NCI-H1930 (cell line): Measurements from ENCODE around the gene CNPY2.
"Not testable (repeated sequence)": the region's sequence is repeated elsewhere in the genome, so short reads cannot be mapped to it uniquely, and the experiment has no call there.

ENCODE experiments used
- DNase-seq, 2 experiments: peaks; one replicate each; lab custom pipeline; 2025; lab: John Stamatoyannopoulos, UW

CNPY2 gene

DNA sequence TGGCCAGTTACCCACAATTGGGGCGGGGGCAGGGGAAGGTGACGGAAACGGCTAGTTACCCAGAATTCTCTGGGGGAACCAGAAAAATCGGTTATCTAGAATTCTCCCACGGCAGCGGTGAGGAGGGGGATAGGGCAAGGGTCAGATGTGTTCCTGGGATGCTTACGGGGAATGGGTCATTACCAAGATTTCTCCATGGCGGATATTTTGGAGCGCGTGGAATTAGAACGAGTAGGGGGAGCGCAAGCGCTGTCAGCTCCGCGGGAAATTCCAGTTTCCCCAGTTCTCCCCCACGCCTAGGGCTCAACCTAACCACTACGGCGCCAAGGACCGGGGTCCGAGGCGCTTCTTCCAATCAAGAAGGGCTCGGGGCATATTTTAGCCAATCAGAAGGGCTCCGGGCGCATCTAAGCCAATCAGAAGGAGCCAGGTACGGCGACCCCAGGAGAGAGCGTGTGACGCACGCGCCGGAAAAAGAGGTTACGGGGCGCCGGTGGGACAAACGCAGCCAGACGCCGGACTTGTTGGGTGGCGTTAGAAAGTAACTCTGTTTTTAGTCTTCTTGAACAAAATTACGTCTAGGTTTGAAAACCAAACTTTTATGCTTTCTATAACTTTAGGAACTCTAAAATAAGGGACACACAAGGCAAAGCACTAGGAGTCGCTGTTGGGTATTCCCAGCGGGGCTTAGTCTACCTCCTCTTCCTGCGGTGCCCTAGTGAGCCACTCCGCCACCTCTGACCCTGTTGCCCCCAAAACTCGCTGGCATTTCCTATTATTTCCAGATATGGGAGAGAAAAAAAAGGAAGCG is 18.1 kb upstream of the CNPY2 start, which contains the start of gene PAN2:
TSS of gene PAN2 (minus strand) at position 322 of the 811 bp plus-strand sequence. CDS start 906 bp downstream, outside the sequence.
- DNase-seq: peak; percentile 94 to 95

DNA sequence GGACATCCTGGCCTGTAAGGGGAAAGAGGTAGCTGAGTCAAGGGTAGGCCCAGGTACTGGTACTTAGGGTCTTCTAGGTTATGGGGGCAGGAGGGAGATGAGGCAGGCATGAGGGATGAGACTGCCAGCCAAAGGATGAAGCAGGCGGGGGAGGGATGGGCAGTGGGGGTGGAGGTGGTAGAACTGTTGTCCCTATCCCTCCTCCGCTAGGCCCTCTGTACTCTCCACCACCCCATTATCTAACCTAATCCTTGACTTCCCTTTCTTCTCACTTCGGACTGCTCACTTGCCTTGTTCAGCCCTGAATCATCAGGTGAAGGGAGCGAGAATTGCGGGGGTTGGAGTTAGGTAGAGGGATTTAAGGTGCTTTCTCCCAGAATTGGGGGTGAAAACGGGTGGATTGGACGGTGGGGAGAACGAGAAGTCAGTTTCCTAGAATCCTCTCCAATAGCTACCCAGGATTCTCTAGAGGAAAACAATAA is 17.4 kb upstream of the CNPY2 start:
- DNase-seq: no peak

DNA sequence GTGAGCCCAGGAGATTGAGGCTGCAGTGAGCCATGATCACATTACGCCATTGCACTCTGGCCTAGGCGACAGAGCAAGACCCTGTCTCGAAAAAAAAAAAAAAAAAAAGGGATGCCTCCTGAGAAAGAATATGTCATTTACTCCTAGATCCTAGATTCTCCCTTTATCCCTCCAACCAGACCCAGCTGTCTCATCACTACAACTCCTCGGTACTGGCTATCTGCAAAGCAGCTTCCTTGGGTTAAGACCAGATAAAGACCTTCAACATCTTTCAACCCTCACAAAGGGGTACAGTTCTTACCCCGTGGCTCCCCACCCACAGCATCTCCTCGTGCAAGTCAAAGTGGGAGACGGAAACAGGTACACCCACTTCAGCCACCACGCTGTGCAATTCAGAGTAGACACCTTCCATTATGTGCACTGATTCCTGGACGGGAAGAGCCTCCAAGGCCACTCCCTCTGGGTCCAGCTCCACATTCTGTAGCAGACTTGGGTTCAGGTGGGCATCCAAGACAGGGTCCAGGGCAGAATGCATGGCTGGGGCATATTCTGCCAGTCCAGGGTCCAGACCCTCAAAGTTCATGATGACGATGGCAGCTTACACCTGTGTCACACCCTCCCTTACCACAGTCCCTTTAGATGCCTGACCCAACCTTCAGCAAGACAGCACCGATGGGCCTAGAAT is 16.9 kb upstream of the CNPY2 start:
- DNase-seq: no peak

DNA sequence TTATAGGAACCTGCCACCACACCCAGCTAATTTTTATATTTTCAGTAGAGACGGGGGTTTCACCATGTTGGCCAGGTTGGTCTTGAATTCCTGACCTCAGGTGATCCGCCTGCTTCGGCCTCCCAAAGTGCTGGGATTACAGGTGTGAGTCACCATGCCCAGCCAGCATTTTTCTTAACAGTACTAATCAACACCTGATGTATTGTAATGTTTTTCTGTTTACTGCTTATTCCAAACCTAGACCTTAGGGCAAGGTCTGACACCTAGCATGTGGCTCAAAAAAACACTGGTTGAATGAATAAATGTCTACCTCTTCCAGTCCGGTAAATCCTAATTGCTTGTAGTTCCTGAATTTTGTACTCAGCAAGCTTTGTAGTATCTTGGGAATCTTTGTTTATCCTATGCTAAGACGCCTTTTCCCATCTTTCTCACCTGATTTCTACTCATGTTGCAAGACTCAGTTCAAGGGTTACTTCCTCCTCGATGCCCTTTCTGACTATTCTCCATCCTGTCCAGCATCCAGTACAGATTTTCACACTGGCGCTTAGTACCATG is 15.2 kb upstream of the CNPY2 start:
- no peak for DNase-seq

DNA sequence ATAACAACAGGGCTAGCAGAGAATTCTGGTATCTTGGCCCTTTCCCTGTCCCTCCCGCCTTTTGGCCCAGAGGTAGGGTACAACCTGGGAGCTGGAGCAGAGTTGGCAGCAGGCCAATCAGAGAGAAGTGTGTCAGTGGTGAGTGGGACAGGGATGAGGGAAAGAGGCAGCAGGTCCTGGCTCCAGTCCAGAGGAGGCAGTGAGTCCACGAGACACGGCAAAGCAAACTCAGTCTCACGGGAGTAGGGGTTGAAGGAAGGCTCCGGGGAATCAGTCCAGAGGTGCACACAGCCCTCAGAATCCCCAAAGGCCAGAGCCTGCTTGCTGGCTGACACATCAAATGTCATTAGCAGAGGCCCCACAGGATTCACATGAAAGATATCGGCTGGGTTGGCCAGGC is 10.7 kb upstream of the CNPY2 start:
- no peak for DNase-seq

DNA sequence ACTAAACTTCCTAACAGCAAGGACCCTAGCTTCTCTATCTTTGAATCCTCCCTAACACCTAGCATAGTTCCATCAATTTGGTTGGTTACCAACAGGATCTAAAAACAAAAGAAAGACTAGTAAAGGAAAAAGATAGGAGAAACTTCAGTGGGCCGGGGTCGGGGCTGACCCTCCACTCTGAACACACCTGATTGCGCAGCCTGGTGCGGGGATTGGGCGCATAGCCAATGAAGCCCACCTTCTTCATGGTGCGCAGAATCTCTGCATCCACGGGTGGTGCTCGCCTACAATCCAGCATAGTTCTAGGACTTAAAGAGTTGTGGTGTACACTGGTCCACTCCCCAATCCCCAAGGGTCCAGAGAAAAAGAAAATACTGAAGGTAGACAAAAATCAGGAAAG is 10.3 kb upstream of the CNPY2 start:
- no peak for DNase-seq

DNA sequence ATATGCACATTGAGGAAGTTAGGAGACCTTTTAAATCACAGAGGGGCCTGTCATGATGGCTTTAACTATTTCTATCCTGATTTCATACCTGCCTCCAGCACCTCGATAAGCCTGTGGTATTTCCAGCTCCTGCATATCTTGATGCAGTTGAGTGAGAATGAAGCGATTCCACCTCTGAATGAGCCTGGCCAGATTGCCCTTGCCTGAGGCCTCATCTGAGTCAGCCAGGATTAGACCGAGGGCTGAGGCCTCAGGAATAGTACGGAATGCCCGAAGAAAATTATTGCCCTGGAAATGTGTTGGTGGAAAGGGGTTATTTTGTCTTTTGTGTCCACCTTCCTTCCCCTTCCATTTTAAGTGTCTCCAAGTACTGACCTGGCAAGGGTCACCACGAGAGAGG is 8.4 kb upstream of the CNPY2 start:
- no peak for DNase-seq

DNA sequence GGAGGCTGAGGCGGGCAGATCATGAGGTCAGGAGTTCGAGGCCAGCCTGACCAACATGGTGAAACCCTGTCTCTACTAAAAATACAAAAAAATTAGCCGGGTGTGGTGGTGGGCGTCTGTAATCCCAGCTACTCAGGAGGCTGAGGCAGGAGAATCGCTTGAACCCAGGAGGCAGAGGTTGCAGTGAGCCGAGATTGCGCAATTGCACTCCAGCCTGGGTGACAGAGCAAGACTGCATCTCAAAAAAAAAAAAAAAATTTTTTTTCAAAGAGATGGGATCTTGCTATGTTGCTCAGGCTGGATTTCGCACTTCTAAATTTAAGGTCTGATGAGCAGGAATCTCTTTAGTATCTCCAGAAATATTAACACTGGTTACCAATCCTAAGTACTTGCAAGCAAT is 5.8 kb upstream of the CNPY2 start:
- DNase-seq: not testable (repeated sequence)

DNA sequence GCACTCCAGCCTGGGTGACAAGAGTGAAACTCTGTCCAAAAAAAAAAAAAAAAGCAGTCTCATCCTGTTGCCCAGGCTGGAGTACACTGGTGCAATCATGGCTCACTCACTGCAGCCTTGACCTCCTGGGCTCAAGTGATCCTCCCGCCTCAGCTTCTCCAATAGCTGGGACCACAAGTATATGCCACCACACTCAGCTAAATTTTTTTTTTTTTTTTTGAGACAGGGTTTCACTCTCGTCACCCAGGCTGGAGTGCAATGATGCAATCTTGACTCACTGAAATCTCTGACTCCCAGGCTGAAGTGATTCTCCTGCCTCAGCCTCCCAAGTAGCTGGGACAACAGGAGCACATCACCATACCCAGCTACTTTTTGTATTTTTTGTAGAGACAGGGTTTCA is 5.2 kb upstream of the CNPY2 start:
- no peak for DNase-seq

DNA sequence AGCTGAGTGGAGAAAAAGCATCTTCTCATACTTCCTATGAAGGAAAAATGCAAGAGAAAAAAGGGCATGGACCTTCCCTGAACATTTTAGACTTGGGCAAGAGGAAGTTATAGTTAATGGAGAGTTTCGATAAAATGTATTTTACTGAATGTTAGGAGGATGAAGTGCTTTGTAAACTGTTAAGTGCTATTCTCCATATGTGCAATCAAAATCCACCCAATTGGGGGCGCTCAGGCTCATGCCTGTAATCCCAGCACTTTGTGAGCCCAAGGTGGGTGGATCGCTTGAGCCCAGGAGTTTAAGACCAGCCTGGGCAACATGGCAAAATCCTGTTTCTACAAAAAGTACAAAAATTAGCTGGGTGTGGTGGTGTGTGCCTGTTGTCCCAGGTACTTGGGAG is 1.9 kb upstream of the CNPY2 start:
- no peak for DNase-seq

DNA sequence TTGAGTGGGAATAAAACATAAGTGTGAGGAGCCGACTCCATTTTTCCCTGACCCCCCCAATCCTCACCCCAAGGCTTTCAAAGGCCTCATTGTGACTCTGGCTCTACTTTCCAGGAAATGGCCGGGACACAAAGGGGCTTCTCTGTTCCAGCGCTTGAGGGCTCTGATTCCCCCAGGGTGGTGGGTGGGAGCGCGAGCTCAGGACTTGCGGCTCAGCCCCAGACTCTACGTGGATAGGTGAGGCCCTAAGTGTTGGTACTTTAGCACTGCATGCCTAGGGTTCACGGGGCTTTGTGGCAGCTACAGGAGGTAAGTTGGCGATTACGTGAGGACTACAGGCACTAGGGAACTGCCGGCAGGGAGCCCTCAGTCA is 553 bp downstream of the CNPY2 start:
- no peak for DNase-seq

DNA sequence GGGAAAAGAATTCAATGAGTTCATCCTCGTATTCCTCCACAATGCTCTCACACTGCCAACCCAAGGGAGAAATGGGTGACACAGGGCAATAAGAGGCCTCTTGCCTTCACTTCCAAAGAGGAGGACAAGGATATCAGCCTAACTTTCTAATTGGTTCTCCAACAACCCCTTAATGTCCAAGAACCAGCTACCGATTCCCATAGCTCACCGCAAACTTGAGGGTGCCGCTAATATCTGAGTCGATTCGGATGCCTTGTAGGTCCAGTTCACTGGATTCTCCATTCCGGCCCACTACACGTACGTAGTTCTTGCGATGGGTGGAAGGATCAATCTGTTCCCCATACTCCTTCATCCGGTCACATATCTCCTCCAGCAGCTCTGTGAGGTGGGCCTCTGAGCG is 4.8 kb downstream of the CNPY2 start:
- DNase-seq: no peak

DNA sequence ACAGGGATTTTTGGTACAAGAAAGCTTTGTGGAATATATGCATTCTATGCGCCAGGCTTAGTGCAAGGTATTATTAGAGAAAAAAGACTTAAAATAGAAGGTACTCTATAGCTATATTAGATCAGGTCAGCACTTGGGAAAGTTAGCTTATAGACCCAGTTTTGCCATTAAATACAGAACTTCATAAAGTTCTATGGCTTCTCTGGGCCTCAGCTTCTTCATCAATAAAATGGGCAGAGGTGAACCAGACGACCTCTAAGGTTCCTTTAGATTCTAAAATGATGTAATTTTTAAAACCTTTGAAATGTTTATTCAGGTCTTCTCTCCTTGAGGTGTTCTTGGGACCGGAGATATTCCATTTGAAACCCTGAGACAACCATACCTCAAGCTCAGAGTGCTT is 7.1 kb downstream of the CNPY2 start:
- DNase-seq: no peak

DNA sequence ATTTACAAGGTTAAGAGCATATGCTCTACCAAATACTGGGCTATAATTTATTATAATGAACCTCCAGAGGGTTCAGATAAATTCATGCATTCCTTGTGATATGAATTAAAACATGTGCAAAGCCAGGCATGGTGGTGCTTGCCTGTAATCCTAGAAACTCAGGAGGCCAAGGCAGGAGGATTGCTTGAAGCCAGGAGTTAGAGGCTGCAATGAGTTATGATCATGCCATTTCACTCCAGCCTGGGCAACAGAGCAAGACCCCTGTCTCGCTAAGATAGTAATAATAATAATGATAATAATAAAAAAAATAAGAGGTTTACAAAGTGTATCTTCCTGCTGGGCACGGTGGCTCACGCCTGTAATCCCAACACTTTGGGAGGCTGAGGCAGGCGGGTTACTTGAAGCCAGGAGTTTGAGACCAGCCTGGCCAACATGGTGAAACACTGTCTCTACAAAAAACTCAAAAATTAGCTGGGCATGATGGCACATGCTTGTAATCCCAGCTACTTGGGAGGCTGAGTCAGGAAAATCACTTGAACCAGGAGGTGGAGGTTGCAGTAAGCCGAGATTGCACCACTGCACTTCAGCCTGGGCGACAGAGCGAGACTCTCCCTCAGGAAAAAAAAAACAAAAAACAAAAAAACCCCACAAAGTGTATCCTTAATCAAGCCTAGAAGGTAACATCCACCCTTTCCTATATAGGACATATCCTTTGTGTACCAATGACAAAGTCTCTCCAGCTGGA is 8.4 kb downstream of the CNPY2 start:
- DNase-seq: no peak

DNA sequence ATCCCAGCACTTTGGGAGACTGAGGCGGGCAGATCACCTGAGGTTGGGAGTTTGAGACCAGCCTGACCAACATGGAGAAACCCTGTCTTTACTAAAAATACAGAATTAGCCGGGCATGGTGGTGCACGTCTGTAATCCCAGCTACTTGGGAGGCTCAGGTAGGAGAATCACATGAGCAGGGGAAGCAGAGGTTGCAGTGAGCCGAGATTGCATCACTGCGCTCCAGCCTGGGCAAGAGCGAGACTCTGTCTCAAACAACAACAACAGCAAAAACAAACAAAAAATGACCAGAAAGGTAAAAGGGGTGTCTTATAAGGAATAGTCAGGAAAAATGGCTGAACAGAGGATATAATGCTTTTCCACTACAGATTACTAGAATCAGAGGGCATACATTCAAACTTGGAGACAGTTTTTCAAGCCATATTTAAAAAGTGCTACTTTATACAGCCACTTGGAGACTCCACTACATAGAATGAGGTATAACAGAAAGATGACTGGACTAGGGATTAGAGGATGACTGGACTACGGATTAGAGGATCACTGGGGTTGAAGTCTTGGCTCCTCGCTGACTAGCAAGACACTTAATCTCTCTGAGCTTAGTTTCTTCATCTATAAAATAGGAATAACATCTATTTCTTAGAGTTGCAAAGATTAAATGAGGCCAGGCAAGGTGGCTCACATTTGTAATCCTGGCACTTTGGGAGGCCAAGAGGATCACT is 10.8 kb downstream of the CNPY2 start:
- DNase-seq: no peak

DNA sequence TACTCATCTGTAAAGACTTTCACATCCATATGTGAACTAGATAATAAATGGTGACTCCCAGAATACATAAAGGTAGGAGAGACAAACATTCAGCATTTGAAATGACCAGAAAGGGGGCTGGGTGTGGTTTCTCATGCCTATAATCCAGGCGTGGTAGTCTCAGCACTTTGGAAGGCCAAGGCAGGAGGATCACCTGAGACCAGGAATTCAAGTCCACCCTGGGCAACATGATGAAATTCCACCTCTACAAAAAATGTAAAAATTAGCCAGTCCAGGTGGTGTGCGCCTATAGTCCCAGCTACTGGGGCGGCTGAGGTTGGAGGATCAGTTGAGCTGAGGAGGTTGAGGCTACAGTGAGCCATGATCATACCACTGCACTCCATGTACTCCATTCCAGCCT is 11.5 kb downstream of the CNPY2 start:
- no peak for DNase-seq

DNA sequence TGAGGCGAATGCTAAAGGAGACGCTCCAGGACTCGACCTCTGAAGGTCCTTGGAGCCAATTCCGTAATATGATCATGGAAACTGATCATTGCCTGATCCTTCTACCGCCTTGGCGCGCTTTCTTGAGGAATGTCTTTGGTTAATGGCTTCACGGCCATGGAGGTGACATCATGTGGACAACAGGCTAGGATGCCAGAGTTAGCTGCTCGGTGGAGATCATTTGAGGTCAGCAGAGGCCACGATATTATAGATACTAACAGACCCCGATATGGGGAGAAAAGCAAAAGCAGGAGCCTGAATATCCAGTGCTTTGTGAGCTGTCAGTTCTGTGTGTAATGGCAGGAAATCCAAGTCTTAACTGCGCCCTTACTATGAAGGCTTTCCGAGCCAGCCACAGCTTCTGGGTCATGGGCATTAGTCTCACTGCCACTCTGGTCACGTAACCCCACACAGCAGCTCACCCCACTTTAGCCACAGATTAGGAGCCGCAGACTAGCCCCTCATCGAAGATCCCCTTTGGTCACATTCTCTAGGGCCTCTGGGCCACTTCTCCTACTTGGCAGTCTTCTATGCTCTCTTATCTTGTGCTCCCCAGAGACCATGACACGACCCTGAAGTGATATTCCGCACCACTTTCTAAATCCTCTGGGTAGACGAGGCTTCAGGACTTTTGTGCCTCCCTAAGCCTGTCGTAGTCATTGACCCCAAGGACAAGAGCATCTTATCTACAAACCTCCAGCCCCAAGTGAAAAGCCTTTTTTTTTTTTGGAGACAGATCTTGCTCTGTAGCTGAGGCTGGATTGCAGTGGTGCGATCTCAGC is 14.9 kb downstream of the CNPY2 start:
- DNase-seq: no peak

DNA sequence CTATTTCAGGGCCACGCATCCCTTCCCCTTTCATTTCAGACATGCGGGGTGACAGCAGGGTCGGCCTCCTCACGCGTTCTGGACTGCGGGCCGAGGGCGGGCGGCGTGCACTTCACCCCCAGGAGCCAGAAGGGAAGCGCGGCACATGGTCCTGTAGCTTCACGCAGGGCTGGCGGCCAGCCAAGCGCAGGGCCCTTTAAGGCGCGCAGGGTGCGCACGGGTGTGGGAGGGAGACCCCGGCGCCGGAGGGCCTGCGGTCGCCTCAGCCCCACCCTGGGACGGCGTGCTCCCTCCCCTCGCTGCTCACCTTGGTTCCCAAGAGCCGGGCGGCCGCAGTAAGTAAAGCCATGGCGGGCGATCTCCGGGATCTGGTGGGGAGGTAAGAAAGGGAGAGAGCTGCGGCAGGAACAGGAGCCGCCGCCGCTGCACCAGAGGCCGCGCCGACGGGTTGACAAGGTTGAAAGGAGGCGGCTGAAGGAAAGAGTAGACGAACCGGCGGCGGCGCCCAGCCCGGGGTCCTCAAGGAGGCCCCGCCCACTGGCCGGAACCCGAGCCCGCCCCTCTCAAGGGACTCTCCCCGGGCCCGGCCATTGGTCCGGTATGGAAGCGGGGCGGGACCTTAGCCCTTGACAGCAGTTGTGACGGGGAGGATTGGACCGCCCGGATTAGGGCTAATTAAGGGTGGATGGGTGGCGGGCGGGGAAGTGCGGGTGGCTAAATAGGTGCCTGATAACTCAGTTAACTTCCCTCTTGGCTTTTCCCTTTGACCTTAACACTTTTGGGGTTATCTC is 15.7 kb downstream of the CNPY2 start, which contains the start of gene CS:
TSS of gene CS (minus strand) at position 478 of the 791 bp plus-strand sequence. CDS start at position 349, 129 bp downstream.
- DNase-seq: peak; percentile 95

DNA sequence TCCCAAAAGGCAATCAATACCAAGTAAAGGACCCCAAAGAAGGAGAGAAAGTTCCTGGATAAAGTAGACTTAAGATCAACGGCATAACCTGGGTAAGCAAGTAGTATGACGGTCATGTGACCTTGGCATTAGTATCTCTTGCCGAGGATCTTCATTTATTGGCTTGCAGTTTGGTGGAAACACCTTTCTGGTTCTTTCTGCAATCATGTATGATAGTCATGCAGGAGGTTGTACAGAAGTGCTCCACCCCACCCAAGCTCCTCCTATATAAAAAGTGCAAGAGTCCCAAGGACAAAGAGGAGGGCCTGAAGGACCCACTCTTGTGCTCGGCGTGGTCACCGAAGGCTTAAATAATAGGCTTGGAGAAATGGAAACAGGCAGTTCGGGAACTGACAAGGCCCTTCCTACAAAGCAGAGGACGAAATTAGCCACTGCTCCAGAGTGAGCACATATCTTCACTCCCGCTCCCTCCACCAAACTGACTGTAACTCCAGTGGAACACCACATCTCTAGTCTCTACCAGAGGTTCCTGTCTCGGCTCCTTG is 16.4 kb downstream of the CNPY2 start:
- no peak for DNase-seq

DNA sequence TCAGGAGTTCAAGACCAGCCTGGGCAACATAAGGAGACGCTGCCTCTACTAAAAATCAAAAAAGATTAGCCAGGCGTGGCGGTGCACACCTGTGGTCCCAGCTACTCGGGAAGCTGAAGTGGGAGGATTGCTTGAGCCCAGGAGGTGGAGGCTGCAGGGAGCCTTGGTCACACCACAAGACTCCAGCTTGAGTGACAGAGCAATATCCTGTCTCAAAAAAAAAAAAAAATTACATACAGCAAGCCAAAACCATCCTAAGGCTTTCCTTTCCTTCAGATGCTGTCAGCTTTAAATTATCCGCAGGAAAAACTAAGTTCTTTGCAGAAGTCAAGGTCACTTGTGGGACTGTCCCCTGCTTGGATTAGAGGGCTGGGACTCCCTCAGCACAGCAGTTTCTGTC is 17.0 kb downstream of the CNPY2 start:
- no peak for DNase-seq
